Measurements from ENCODE around the gene LRR1.

DNA sequence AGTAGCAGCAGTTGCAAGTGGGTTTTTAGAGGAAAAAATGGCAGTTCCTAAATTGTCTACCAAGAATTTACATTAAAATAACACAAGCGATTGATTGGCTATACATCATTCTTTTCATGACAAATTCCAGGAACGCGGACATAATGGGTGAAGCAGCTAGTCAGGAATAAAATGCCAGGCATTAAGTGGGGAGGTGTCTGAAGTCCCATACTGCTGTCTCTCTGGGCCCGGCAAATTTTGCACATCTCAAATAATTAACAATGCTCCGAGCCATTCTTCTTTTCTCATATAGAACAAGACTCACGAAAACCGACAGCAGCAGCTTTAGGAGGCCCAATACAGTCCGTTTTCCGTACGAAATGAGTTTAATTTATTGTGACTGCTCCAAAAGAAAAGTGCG lies 21.0 kb downstream of the LRR1 start:
- TF ChIP-seq, protein P1, sequence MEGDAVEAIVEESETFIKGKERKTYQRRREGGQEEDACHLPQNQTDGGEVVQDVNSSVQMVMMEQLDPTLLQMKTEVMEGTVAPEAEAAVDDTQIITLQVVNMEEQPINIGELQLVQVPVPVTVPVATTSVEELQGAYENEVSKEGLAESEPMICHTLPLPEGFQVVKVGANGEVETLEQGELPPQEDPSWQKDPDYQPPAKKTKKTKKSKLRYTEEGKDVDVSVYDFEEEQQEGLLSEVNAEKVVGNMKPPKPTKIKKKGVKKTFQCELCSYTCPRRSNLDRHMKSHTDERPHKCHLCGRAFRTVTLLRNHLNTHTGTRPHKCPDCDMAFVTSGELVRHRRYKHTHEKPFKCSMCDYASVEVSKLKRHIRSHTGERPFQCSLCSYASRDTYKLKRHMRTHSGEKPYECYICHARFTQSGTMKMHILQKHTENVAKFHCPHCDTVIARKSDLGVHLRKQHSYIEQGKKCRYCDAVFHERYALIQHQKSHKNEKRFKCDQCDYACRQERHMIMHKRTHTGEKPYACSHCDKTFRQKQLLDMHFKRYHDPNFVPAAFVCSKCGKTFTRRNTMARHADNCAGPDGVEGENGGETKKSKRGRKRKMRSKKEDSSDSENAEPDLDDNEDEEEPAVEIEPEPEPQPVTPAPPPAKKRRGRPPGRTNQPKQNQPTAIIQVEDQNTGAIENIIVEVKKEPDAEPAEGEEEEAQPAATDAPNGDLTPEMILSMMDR (IDR thresholded peaks at IDR 0.05; ENCODE audit: borderline replicate concordance, extremely low read depth, low read length, poor library complexity, severe bottlenecking): no peak
- TF ChIP-seq EZH2 (IDR thresholded peaks at IDR 0.05; ENCODE audit: borderline replicate concordance, low read depth, low read length, severe bottlenecking): no peak

Data from DND-41 (cell line).